Endothelial cell of umbilical vein (primary cell): ENCODE results near the gene PARD3B. TPM values are rescaled to one million over a fixed set of nuclear protein-coding genes. Genes with fewer than 3 reads are reported as not detected.

Experiments used
- BruUV-seq: library from RNA; stranded (reverse); fragments of 400-500 nt; replicated peaks from 2 replicates; lab custom pipeline; 2021; lab: Mats Ljungman, UMichigan
- CTCF ChIA-PET: fragments of 300-600, 350-600 bp; sonication (Branson Sonifier 250); formaldehyde crosslinking; loops from one replicate; lab custom pipeline; 2021; ENCODE audit warnings: antibody characterized with exemption, inconsistent platforms; lab: Charles Lee
- POLR2A ChIA-PET: fragments of 300-600, 350-600 bp; sonication (Branson Sonifier 250); formaldehyde crosslinking; loops from one replicate; lab custom pipeline; 2021; ENCODE audit warnings: antibody characterized with exemption, inconsistent platforms; lab: Charles Lee
- DNase-seq: peaks from one replicate; pipeline ENCODE4 v3.0.0-alpha.2; 2011; ENCODE audit warnings: low read depth, low spot score
- FAIRE-seq: peaks from 2 replicates; lab custom pipeline; 2011; peaks lifted over from hg19 to GRCh38; lab: Jason Lieb, UNC
- H2AFZ ChIP-seq: 2 replicates; pipeline ENCODE4 v1.6.0; 2012; ENCODE audit warnings: low read depth, low read length, control low read depth, inconsistent platforms
- H3K27ac ChIP-seq: 2 replicates; pipeline ENCODE4 v1.5.1; 2011; ENCODE audit warnings: low read depth, mild to moderate bottlenecking, control low read depth, low read length, moderate library complexity; ENCODE audit not compliant: insufficient read depth
- H3K27me3 ChIP-seq, 2 experiments: 2 replicates each; pipeline versions ENCODE4 v1.6.0 to v1.6.1; 2011; ENCODE audit warnings: low read length in 2 of 2, mixed read lengths in 1 of 2; ENCODE audit not compliant: control insufficient read depth in 2 of 2, insufficient read depth in 2 of 2
- H3K36me3 ChIP-seq, 2 experiments: 2 replicates in 1 of 2; 3 replicates in 1 of 2; pipeline ENCODE4 v1.5.1; 2011; ENCODE audit warnings: low read length in 2 of 2, mild to moderate bottlenecking in 1 of 2, moderate library complexity in 1 of 2; ENCODE audit not compliant: control insufficient read depth in 2 of 2, insufficient read depth in 2 of 2; ENCODE audit errors: extremely low read depth in 1 of 2
- H3K4me1 ChIP-seq: 3 replicates; pipeline ENCODE4 v1.5.1; 2011; ENCODE audit warnings: mild to moderate bottlenecking, low read length; ENCODE audit not compliant: control insufficient read depth, insufficient read depth; ENCODE audit errors: extremely low read depth
- H3K4me2 ChIP-seq: 2 replicates; pipeline ENCODE4 v1.6.1; 2011; ENCODE audit warnings: low read length, control low read depth, mixed read lengths; ENCODE audit not compliant: insufficient read depth
- H3K4me3 ChIP-seq, 3 experiments: fragments of 200-600 bp in 1 of 3; sonication (generic), shearing (Covaris generic) in 1 of 3; replicated peaks in 1 of 3; 2 replicates each; pipeline ENCODE4 v1.5.1; 2011 to 2016; ENCODE audit warnings: control low read depth in 3 of 3, low read length in 3 of 3, mild to moderate bottlenecking in 2 of 3, inconsistent platforms in 1 of 3, low read depth in 1 of 3, moderate library complexity in 1 of 3; ENCODE audit not compliant: insufficient read depth in 1 of 3
- H3K79me2 ChIP-seq: 2 replicates; pipeline ENCODE4 v1.6.0; 2012; ENCODE audit warnings: low read length, inconsistent platforms; ENCODE audit not compliant: control insufficient read depth, insufficient read depth
- H3K9ac ChIP-seq: replicated peaks from 2 replicates; pipeline ENCODE3; 2011; ENCODE audit warnings: low read length, control low read depth; ENCODE audit not compliant: insufficient read depth; ENCODE audit errors: extremely low read depth
- H3K9me1 ChIP-seq: replicated peaks from 3 replicates; pipeline ENCODE4 v1.6.0; 2011; ENCODE audit warnings: mild to moderate bottlenecking, low read length; ENCODE audit not compliant: control insufficient read depth, insufficient read depth; ENCODE audit errors: extremely low read depth
- H3K9me3 ChIP-seq: replicated peaks from 2 replicates; pipeline ENCODE4 v1.5.1; 2012; ENCODE audit warnings: low read length, inconsistent platforms; ENCODE audit not compliant: control insufficient read depth, insufficient read depth
- H4K20me1 ChIP-seq: replicated peaks from 2 replicates; pipeline ENCODE3; 2011; ENCODE audit warnings: mild to moderate bottlenecking, low read length; ENCODE audit not compliant: control insufficient read depth, insufficient read depth; ENCODE audit errors: extremely low read depth
- CTCF ChIP-seq, 2 donors: IDR thresholded peaks; 1 replicate in 1 of 2; 2 replicates in 1 of 2; pipeline ENCODE4 v1.5.1; 2011; ENCODE audit warnings: low read length in 2 of 2, mild to moderate bottlenecking in 2 of 2, moderate library complexity in 2 of 2, control low read depth in 1 of 2, inconsistent platforms in 1 of 2, low read depth in 1 of 2; ENCODE audit not compliant: insufficient read depth in 1 of 2; ENCODE audit errors: extremely low read depth in 1 of 2
- EZH2 ChIP-seq: IDR thresholded peaks from 2 replicates; pipeline ENCODE4 v1.6.1; 2012; ENCODE audit warnings: borderline replicate concordance, low read depth, mild to moderate bottlenecking, moderate library complexity, low read length, inconsistent platforms; ENCODE audit not compliant: severe bottlenecking
- FOS ChIP-seq: IDR thresholded peaks from 2 replicates; pipeline ENCODE4 v1.6.1; 2011; ENCODE audit warnings: mild to moderate bottlenecking, low read length, moderate library complexity, borderline replicate concordance; ENCODE audit not compliant: insufficient read depth
- GATA2 ChIP-seq: IDR thresholded peaks from 2 replicates; pipeline ENCODE4 v1.7.0; 2011; ENCODE audit warnings: low read depth, mild to moderate bottlenecking, moderate library complexity, mixed read lengths, low read length; ENCODE audit not compliant: insufficient read length, insufficient read depth
- JUN ChIP-seq: IDR thresholded peaks from 2 replicates; pipeline ENCODE4 v1.6.1; 2011; ENCODE audit warnings: borderline replicate concordance, low read depth; ENCODE audit not compliant: insufficient read length, insufficient read depth
- MYC ChIP-seq: IDR thresholded peaks from one replicate; pipeline ENCODE4 v1.6.1; 2011; ENCODE audit warnings: mild to moderate bottlenecking, low read depth, low read length
- POLR2A ChIP-seq: IDR thresholded peaks from 2 replicates; pipeline ENCODE4 v1.6.1; 2012; ENCODE audit warnings: low read depth, mild to moderate bottlenecking, control low read depth, low read length
- POLR2AphosphoS5 ChIP-seq: IDR thresholded peaks from 2 replicates; pipeline ENCODE4 v1.6.1; 2012; ENCODE audit warnings: low read depth, mild to moderate bottlenecking, control low read depth, low read length, moderate library complexity; ENCODE audit not compliant: insufficient read depth
- dilution Hi-C: fragments of 300-500 bp; cut with MboI; formaldehyde crosslinking; loops from one replicate; pipeline ENCODE4 v1.15.0; 2019; ENCODE audit warnings: low sequenced_read_pairs; ENCODE audit not compliant: extremely low pct_ligation_motif_present
- intact Hi-C: fragments of 100-400 bp; cut with micrococcal nuclease; formaldehyde crosslinking; loops from one replicate; pipeline ENCODE4 v1.10.0; 2022
- polyA plus RNA-seq, 4 experiments: library from polyadenylated mRNA; depleted of rRNA in 3 of 4; stranded (reverse) in 3 of 4; unstranded in 1 of 4; fragments of >200 nt; gene quantifications; 2 replicates each; pipeline versions ENCODE4 v1.2.1 to v1.2.3, GENCODE V29; 2011 to 2012; ENCODE audit warnings: missing spikeins in 1 of 4
- total RNA-seq: library from RNA; stranded (reverse); gene quantifications from 2 replicates; pipeline ENCODE4 v1.2.3, GENCODE V29; 2021
- TF ChIP-seq, protein P1 (sequence below): IDR thresholded peaks from 2 replicates; pipeline ENCODE4 v1.6.1; 2011; ENCODE audit not compliant: insufficient read depth, insufficient read length

The PARD3B gene
- total and polyA plus RNA-seq, 2 donors (not counting 3 experiments of a cell fraction or from before 2014, with no cell fraction given): 2.2 to 30.9 TPM

GRCh38 chr2:205364261-205364660 is 819.0 kb downstream of the PARD3B start:
- BruUV-seq: no TSS peak
- no peak for TF ChIP-seq EZH2
- TF ChIP-seq, protein P1, sequence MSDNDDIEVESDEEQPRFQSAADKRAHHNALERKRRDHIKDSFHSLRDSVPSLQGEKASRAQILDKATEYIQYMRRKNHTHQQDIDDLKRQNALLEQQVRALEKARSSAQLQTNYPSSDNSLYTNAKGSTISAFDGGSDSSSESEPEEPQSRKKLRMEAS: no peak
- TF ChIP-seq POLR2AphosphoS5: no peak
- no peak for TF ChIP-seq CTCF (IDR thresholded peaks at IDR 0.05; ENCODE audit: extremely low read depth in 1 of 2, insufficient read depth in 1 of 2, low read depth in 1 of 2, low read length in 2 of 2)
- TF ChIP-seq POLR2A: no peak
- TF ChIP-seq FOS: no peak
- no peak for TF ChIP-seq GATA2
- TF ChIP-seq JUN: no peak
- TF ChIP-seq MYC: no peak
- no peaks in the 10 kb centered on the region for H3K9me3 ChIP-seq
- no peaks in the 10 kb centered on the region for H3K27me3 ChIP-seq
- no peaks in the 10 kb centered on the region for H3K36me3 ChIP-seq
- FAIRE-seq: no peak
- H3K4me2 ChIP-seq: no peak overlapping the region
- DNase-seq: no peak
- H3K27ac ChIP-seq: no peak overlapping the region
- no peaks in the 10 kb centered on the region for H3K79me2 ChIP-seq
- peaks cover 8% of the 10 kb centered on the region for H3K4me1 ChIP-seq
- dilution Hi-C loops: no loop called here
- H3K9me1 ChIP-seq: no peaks in the 10 kb centered on the region
- intact Hi-C loops: no loop called here
- H2AFZ ChIP-seq: no peak overlapping the region
- no peak overlapping the region for H3K4me3 ChIP-seq
- CTCF ChIA-PET: no interaction called here
- POLR2A ChIA-PET: no interaction called here
- H3K9ac ChIP-seq: no peak overlapping the region
- no peaks in the 10 kb centered on the region for H4K20me1 ChIP-seq
